HepG2 (cell line): ENCODE data around the gene FHIT. TPM values are rescaled to one million over a fixed set of nuclear protein-coding genes. Genes with fewer than 3 reads are reported as not detected.

Experiments
- ATAC-seq: fragments of 200-7000 bp; cut with Tn5 transposase; 3 replicates; pipeline ENCODE4 v1.9.1; 2020; ENCODE audit warnings: mild to moderate bottlenecking, moderate library complexity
- BruUV-seq: library from RNA; stranded (reverse); fragments of 400-500 nt; replicated peaks from 2 replicates; lab custom pipeline; 2021; lab: Mats Ljungman, UMichigan
- CTCF ChIA-PET: fragments of 300-600 bp; formaldehyde crosslinking; extraction: SDS; loops from one replicate; lab custom pipeline; 2021; ENCODE audit warnings: low total read pairs, inconsistent platforms, low intra/inter-chr PET ratio; lab: Yijun Ruan, JAX
- POLR2A ChIA-PET: fragments of 350-600 bp; sonication (Branson Sonifier 250); formaldehyde crosslinking; loops from one replicate; lab custom pipeline; 2020; ENCODE audit warnings: antibody characterized with exemption, inconsistent platforms; lab: Yijun Ruan, JAX
- DNase-seq: peaks from one replicate; pipeline ENCODE4 v3.0.0-alpha.2; 2015; ENCODE audit warnings: low spot score
- FAIRE-seq: peaks from 3 replicates; lab custom pipeline; 2011; peaks lifted over from hg19 to GRCh38; lab: Jason Lieb, UNC
- H2AFZ ChIP-seq: one replicate; pipeline ENCODE4 v1.6.1; 2011; ENCODE audit warnings: low read length, inconsistent platforms
- H3K27ac ChIP-seq: fragments of 300-600 bp; 3 replicates; pipeline ENCODE4 v1.8.0; 2011; ENCODE audit warnings: mixed run types, mild to moderate bottlenecking, mixed read lengths, low read length, inconsistent platforms; ENCODE audit not compliant: insufficient read depth; ENCODE audit errors: extremely low read length
- H3K27me3 ChIP-seq, 2 experiments: fragments of 200-600 bp in 1 of 2; 2 replicates in 1 of 2; 3 replicates in 1 of 2; pipeline versions ENCODE4 v1.6.0 to v1.8.0; 2011; ENCODE audit warnings: low read length in 2 of 2, mild to moderate bottlenecking in 2 of 2, moderate library complexity in 2 of 2, inconsistent platforms in 1 of 2; ENCODE audit not compliant: insufficient read depth in 2 of 2, control insufficient read depth in 1 of 2
- H3K36me3 ChIP-seq, 2 experiments: fragments of 200-600 bp in 1 of 2; replicated peaks in 1 of 2; 2 replicates in 1 of 2; 3 replicates in 1 of 2; pipeline versions ENCODE4 v1.5.1 to v1.8.0; 2011; ENCODE audit warnings: low read length in 2 of 2, inconsistent platforms in 1 of 2; ENCODE audit not compliant: insufficient read depth in 2 of 2, control insufficient read depth in 1 of 2
- H3K4me1 ChIP-seq: 2 replicates; pipeline ENCODE4 v1.5.1; 2012; ENCODE audit warnings: low read length, inconsistent platforms; ENCODE audit not compliant: insufficient read depth
- H3K4me2 ChIP-seq: 2 replicates; pipeline ENCODE4 v1.6.0; 2011; ENCODE audit warnings: low read depth, low read length, inconsistent platforms
- H3K4me3 ChIP-seq, 3 experiments: fragments of 200-600 bp in 1 of 3; sonication (generic), shearing (Covaris generic) in 1 of 3; replicated peaks in 1 of 3; 2 replicates each; pipeline ENCODE4 v1.5.1; 2011 to 2016; ENCODE audit warnings: low read length in 3 of 3, inconsistent platforms in 2 of 3, low read depth in 2 of 3, mild to moderate bottlenecking in 2 of 3, control low read depth in 1 of 3, mixed read lengths in 1 of 3; ENCODE audit not compliant: insufficient read depth in 1 of 3
- H3K79me2 ChIP-seq: one replicate; pipeline ENCODE4 v1.6.1; 2011; ENCODE audit warnings: low read length, inconsistent platforms; ENCODE audit not compliant: insufficient read depth
- H3K9ac ChIP-seq: 2 replicates; pipeline ENCODE4 v1.6.0; 2011; ENCODE audit warnings: mild to moderate bottlenecking, low read depth, low read length, inconsistent platforms; ENCODE audit not compliant: insufficient read depth
- H3K9me3 ChIP-seq: 2 replicates; pipeline ENCODE4 v1.5.1; 2012; ENCODE audit warnings: mild to moderate bottlenecking, low read length
- H4K20me1 ChIP-seq: 2 replicates; pipeline ENCODE4 v1.6.0; 2011; ENCODE audit warnings: inconsistent platforms, mild to moderate bottlenecking, low read length, moderate library complexity; ENCODE audit not compliant: insufficient read depth
- AGO2 ChIP-seq: fragments of 200-400 bp; formaldehyde crosslinking; optimal IDR thresholded peaks from 2 replicates; pipeline ENCODE3; 2017; ENCODE audit warnings: mild to moderate bottlenecking, low read depth, low read length, moderate library complexity
- CBX5 ChIP-seq: sonication (generic); formaldehyde crosslinking; IDR thresholded peaks from 2 replicates; pipeline ENCODE4 v1.4.0; 2020; ENCODE audit warnings: missing genetic modification reagents, borderline replicate concordance
- CEBPZ ChIP-seq: IDR thresholded peaks from 2 replicates; pipeline ENCODE4 v1.6.1; 2012; ENCODE audit warnings: low read length, improper control_type of control experiment
- E2F2 ChIP-seq: sonication (generic); formaldehyde crosslinking; IDR thresholded peaks from 2 replicates; pipeline ENCODE4 v1.4.0; 2020; ENCODE audit warnings: missing genetic modification reagents, borderline replicate concordance
- HDAC6 ChIP-seq: fragments of 200-600 bp; sonication (generic); IDR thresholded peaks from 2 replicates; pipeline ENCODE4 v1.7.0; 2017; ENCODE audit warnings: mild to moderate bottlenecking, antibody characterized with exemption, low read length, low read depth
- HMGXB4 ChIP-seq, 2 experiments: sonication (generic) in 1 of 2; formaldehyde crosslinking in 1 of 2; IDR thresholded peaks; 2 replicates each; pipeline versions ENCODE4 v1.4.0 to v1.6.1; 2018 to 2020; ENCODE audit warnings: missing genetic modification reagents in 2 of 2, borderline replicate concordance in 1 of 2, low read depth in 1 of 2, mild to moderate bottlenecking in 1 of 2, missing biosample characterization in 1 of 2
- KAT2B ChIP-seq: fragments of 150-350 bp; IDR thresholded peaks from 2 replicates; pipeline ENCODE4 v1.6.1; 2014; ENCODE audit warnings: low read depth, low read length, borderline replicate concordance
- MTF2 ChIP-seq: sonication (generic); formaldehyde crosslinking; IDR thresholded peaks from 2 replicates; pipeline ENCODE4 v1.5.0; 2020; ENCODE audit warnings: missing genetic modification reagents, borderline replicate concordance
- PCBP2 ChIP-seq: fragments of 200-400 bp; formaldehyde crosslinking; optimal IDR thresholded peaks from 2 replicates; pipeline ENCODE3; 2018; ENCODE audit warnings: low read length, low read depth; ENCODE audit not compliant: poor library complexity, severe bottlenecking
- ZNF607 ChIP-seq: sonication (generic); formaldehyde crosslinking; IDR thresholded peaks from 2 replicates; pipeline ENCODE4 v1.5.1; 2020; ENCODE audit warnings: missing genetic modification reagents, mild to moderate bottlenecking, borderline replicate concordance
- ZNF747 ChIP-seq: sonication (generic); formaldehyde crosslinking; IDR thresholded peaks from 2 replicates; pipeline ENCODE4 v1.8.1; 2023; ENCODE audit warnings: missing genetic modification reagents, mild to moderate bottlenecking, borderline replicate concordance
- ZNF773 ChIP-seq: sonication (generic); formaldehyde crosslinking; IDR thresholded peaks from 2 replicates; pipeline ENCODE4 v1.4.0; 2020; ENCODE audit warnings: missing genetic modification reagents, borderline replicate concordance
- ZSCAN22 ChIP-seq: sonication (generic); formaldehyde crosslinking; IDR thresholded peaks from 2 replicates; pipeline ENCODE4 v1.4.0; 2020; ENCODE audit warnings: mild to moderate bottlenecking, missing genetic modification reagents
- WGBS: methylation state at CpG from one replicate; pipeline ENCODE4 v1.1.6; 2017; ENCODE audit warnings: low lambda C conversion rate; 5-methylcytosine and 5-hydroxymethylcytosine counted together
- in situ Hi-C: cut with HindIII; loops from 2 replicates; pipeline ENCODE4 v1.10.0; 2017; ENCODE audit warnings: low pct_unique_long_range_greater_than_20kb; ENCODE audit not compliant: extremely low pct_ligation_motif_present
- intact Hi-C: fragments of 100-400 bp; cut with micrococcal nuclease; formaldehyde crosslinking; loops from one replicate; pipeline ENCODE4 v1.10.0; 2022; ENCODE audit not compliant: unreplicated experiment
- polyA plus RNA-seq, 8 experiments: library from polyadenylated mRNA; depleted of rRNA in 3 of 8; stranded (reverse) in 7 of 8; unstranded in 1 of 8; fragments of >200 nt; fragmentation: Illumina TruSeq in 4 of 8; extraction: Trizol in 4 of 8; gene quantifications; 2 replicates each; pipeline versions ENCODE4 v1.2.1 to v1.2.3, GENCODE V29; 2011 to 2016; ENCODE audit warnings: low read depth in 4 of 8, missing spikeins in 1 of 8, mixed read lengths in 1 of 8; ENCODE audit not compliant: insufficient read depth in 1 of 8
- total RNA-seq, 5 experiments: library from RNA; depleted of rRNA; stranded (reverse); fragments of >200 nt; fragmentation: Illumina TruSeq; extraction: Trizol; gene quantifications; 2 replicates each; pipeline ENCODE4 v1.2.3, GENCODE V29; 2016; ENCODE audit warnings: low read depth in 1 of 5

Gene FHIT
- total and polyA plus RNA-seq, 2 of the 13 experiments (the other 11 are each of a cell fraction or from before 2014, with no cell fraction given), result 4.0 to 4.6 TPM

- Histone ChIP-seq H3K36me3 (no peaks in the 10 kb centered on the region), H2AFZ (no peak overlapping the region), H3K9me3 (no peaks in the 10 kb centered on the region), H4K20me1 (no peaks in the 10 kb centered on the region), H3K27me3 (no peaks in the 10 kb centered on the region), H3K4me2 (no peak overlapping the region), H3K79me2 (no peaks in the 10 kb centered on the region), H3K9ac (no peak overlapping the region), H3K27ac (no peak overlapping the region), H3K4me1 (peaks cover 8% of the 10 kb centered on the region; the same call in 1 of the 2 replicates), H3K4me3 (no peak overlapping the region)
- DNase-seq (no peak), ATAC-seq (no peak), FAIRE-seq (no peak)
- POLR2A ChIA-PET, result no interaction called here
- TF ChIP-seq PCBP2, result no peak
- no peak for TF ChIP-seq ZNF773 (CRISPR knock-in tag)
- TF ChIP-seq HDAC6, result no peak
- TF ChIP-seq CBX5 (CRISPR knock-in tag), result no peak
- TF ChIP-seq MTF2 (CRISPR knock-in tag), result no peak
- TF ChIP-seq ZNF607 (CRISPR knock-in tag), result no peak
- no peak for TF ChIP-seq CEBPZ
- no peak for TF ChIP-seq E2F2 (CRISPR knock-in tag)
- TF ChIP-seq AGO2, result no peak
- TF ChIP-seq KAT2B, result no peak
- TF ChIP-seq ZNF747 (CRISPR knock-in tag), result no peak
- no peak for TF ChIP-seq ZSCAN22 (CRISPR knock-in tag)
- TF ChIP-seq HMGXB4 (CRISPR knock-in tag; IDR thresholded peaks at IDR 0.05; ENCODE audit: borderline replicate concordance in 1 of 2, low read depth in 1 of 2), result no peak
- in situ Hi-C loops (no loop called here), intact Hi-C loops (no loop called here)
- CTCF ChIA-PET, result no interaction called here
- no TSS peak for BruUV-seq
- whole genome bisulfite sequencing, result 72% methylated on average over 2 of the region's 2 CpGs
Measured at GRCh38 chr3:61180206-61180605, 71.0 kb downstream of the FHIT start.
